SKM-1 (cell line): ENCODE data around the gene UVSSA.
"Not testable (repeated sequence)": the region's sequence is repeated elsewhere in the genome, so short reads cannot be mapped to it uniquely, and the experiment has no call there.

Experiments used
- DNase-seq: peaks from one replicate; lab custom pipeline; 2025; ENCODE audit not compliant: unreplicated experiment; lab: John Stamatoyannopoulos, UW

UVSSA gene

GRCh38 chr4:1375761-1376322 is 28.8 kb downstream of the UVSSA start:
- DNase-seq: no peak

GRCh38 chr4:1376391-1376840 is 29.4 kb downstream of the UVSSA start:
- no peak for DNase-seq

- no peak for DNase-seq
Observed at GRCh38 chr4:1376841-1377605, 30.0 kb downstream of the UVSSA start.

- DNase-seq: no peak
Observed at GRCh38 chr4:1377606-1378261, 30.7 kb downstream of the UVSSA start.

GRCh38 chr4:1378559-1379231 is 31.7 kb downstream of the UVSSA start:
- no peak for DNase-seq

- DNase-seq: no peak
Observed at GRCh38 chr4:1379351-1379781, 32.4 kb downstream of the UVSSA start.

GRCh38 chr4:1379801-1380331 is 32.9 kb downstream of the UVSSA start:
- no peak for DNase-seq

- DNase-seq: no peak
Observed at GRCh38 chr4:1380368-1381151, 33.6 kb downstream of the UVSSA start.

- DNase-seq: no peak
Observed at GRCh38 chr4:1381181-1381621, 34.2 kb downstream of the UVSSA start.

- no peak for DNase-seq
Observed at GRCh38 chr4:1381944-1382541, 35.0 kb downstream of the UVSSA start.

GRCh38 chr4:1382776-1383727 is 36.0 kb downstream of the UVSSA start:
- no peak for DNase-seq

GRCh38 chr4:1383728-1384591 is 37.0 kb downstream of the UVSSA start:
- DNase-seq: no peak

GRCh38 chr4:1384675-1385372 is 37.8 kb downstream of the UVSSA start:
- DNase-seq: no peak

- no peak for DNase-seq
Observed at GRCh38 chr4:1385373-1386340, 38.6 kb downstream of the UVSSA start.

- not testable (repeated sequence) for DNase-seq
Observed at GRCh38 chr4:1393363-1393762, 46.4 kb downstream of the UVSSA start.

GRCh38 chr4:1393866-1394265 is 46.9 kb downstream of the UVSSA start:
- DNase-seq: no peak
